GM13976 (cell line): ENCODE data around the gene GLI1.

ENCODE experiments used
- DNase-seq: peaks from one replicate; pipeline ENCODE4 v3.0.0; 2012; ENCODE audit warnings: low spot score
- CTCF ChIP-seq: IDR thresholded peaks from 2 replicates; pipeline ENCODE4 v1.5.1; 2012; ENCODE audit warnings: borderline replicate concordance, mild to moderate bottlenecking; ENCODE audit not compliant: insufficient read depth; ENCODE audit errors: extremely low read depth, missing control alignments, control extremely low read depth
- in situ Hi-C: fragments of 300-500 bp; cut with MboI; formaldehyde crosslinking; loops from one replicate; pipeline ENCODE4 v1.12.0; 2022; ENCODE audit warnings: low sequenced_read_pairs, mixed read lengths, inconsistent platforms; ENCODE audit not compliant: unreplicated experiment

GLI1 gene

DNA sequence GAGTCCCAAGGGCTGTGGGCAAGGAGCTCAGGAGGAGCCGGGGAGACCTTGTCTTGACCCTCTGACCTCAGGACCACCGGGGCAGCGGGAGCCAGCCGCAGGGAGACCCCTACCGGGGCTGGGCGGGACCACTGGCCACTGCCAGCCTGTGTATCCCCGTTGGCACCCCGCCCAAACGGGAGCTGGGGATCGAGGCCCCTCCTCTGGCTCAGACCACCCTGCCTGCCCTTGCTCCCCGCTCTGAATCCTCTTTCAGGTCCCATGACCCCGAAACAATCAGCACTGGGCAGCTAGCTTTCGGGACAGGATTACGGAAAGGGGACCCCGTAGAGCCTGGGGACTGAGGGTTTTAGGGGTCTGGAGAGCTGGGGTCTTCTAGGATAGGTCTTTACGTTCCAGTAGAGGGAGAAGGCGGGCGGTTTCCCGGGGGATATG, 1.3 kb downstream of the GLI1 start:
- in situ Hi-C loops = no loop called here
- no peak for TF ChIP-seq CTCF
- DNase-seq = peak; percentile 19

- in situ Hi-C loops = no loop called here
- TF ChIP-seq CTCF = no peak
- peak; percentile 66 for DNase-seq
Measured at GRCh38 chr12:57461276-57461916, 1.8 kb downstream of the GLI1 start.

DNA sequence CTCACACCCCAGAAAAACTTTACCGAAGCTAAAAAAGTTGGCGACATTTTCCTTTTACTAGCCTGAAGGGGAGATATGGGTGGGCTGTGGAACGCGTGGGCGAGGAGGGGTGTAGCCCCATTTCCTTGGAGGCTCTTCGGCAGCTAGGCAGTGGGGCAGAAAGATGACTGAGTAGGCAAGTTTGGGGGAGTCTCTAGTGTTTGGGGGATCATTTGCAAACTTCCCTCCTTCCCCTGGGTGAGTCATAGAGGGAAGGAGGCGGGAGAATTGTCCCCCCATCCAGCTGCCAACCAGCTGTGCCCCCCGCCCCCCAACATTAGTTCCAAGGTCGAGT, 2.3 kb downstream of the GLI1 start:
- in situ Hi-C loops = no loop called here
- TF ChIP-seq CTCF = no peak
- DNase-seq = peak; percentile 51

- TF ChIP-seq CTCF = peak; percentile 96
- peak; percentile 93 for DNase-seq
- in situ Hi-C loops = no loop called here
Measured at GRCh38 chr12:57462251-57462911, 2.8 kb downstream of the GLI1 start.

- no peak for TF ChIP-seq CTCF
- no peak for DNase-seq
- in situ Hi-C loops = no loop called here
Measured at GRCh38 chr12:57462912-57463253, 3.3 kb downstream of the GLI1 start.

DNA sequence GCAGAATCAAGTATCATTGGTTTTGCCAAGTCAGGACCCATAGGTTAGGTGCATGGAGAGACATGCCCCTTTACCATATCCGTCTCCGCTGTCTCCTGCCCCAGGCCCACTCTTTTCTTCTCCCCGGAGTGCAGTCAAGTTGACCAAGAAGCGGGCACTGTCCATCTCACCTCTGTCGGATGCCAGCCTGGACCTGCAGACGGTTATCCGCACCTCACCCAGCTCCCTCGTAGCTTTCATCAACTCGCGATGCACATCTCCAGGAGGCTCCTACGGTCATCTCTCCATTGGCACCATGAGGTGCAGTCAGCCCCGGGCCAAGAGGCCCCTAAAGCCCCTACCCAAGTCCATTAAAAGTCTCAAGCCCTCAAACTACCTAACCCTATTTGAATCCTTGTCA, 5.0 kb downstream of the GLI1 start:
- TF ChIP-seq CTCF = no peak
- no peak for DNase-seq
- in situ Hi-C loops = no loop called here
